ENCODE data around the gene AKNA. TPM values are rescaled to one million over a fixed set of nuclear protein-coding genes. Genes with fewer than 3 reads are reported as not detected.

The AKNA gene
- total RNA-seq, 1 donor from 2014 or later = 11.4 TPM

GRCh38 chr9:114363424-114363823 is 24.4 kb downstream of the AKNA start:
- H2AFZ ChIP-seq (replicated peaks) = no peak overlapping the region
- H3K4me2 ChIP-seq = no peak overlapping the region
- no peaks in the 10 kb centered on the region for H4K20me1 ChIP-seq (ENCODE audit: low read depth)
- H3K4me3 ChIP-seq = no peak overlapping the region
- no peak for DNase-seq (ENCODE audit: low spot score)
- H3K9me3 ChIP-seq (ENCODE audit: low read depth) = no peaks in the 10 kb centered on the region
- no peaks in the 10 kb centered on the region for H3K4me1 ChIP-seq
- peaks cover 19% of the 10 kb centered on the region for H3K36me3 Mint-ChIP-seq
- peaks cover 10% of the 10 kb centered on the region for H3K27me3 Mint-ChIP-seq (ENCODE audit: insufficient read depth, low read depth)
- H3K79me2 ChIP-seq (ENCODE audit: low read depth) = no peaks in the 10 kb centered on the region
- no peaks in the 10 kb centered on the region for H3K36me3 ChIP-seq
- H3K27ac ChIP-seq = no peak overlapping the region
- no peak overlapping the region for H3K4me3 Mint-ChIP-seq
- no peaks in the 10 kb centered on the region for H3K4me1 Mint-ChIP-seq
- no peaks in the 10 kb centered on the region for H3K27me3 ChIP-seq
- no peaks in the 10 kb centered on the region for H3F3A ChIP-seq (ENCODE audit: low read depth)
- H3K9me3 Mint-ChIP-seq = no peaks in the 10 kb centered on the region
- no peak overlapping the region for H3K9ac ChIP-seq
- TF ChIP-seq CTCF (IDR thresholded peaks at IDR 0.05) = no peak
- TF ChIP-seq EZH2phosphoT487 (IDR thresholded peaks at IDR 0.05) = no peak
- no peak for TF ChIP-seq EZH2 (IDR thresholded peaks at IDR 0.05)
- no peak overlapping the region for H3K27ac Mint-ChIP-seq

- Mint-ChIP-seq H3K27ac (no peak overlapping the region), H3K9me3 (no peaks in the 10 kb centered on the region), H3K4me1 (no peaks in the 10 kb centered on the region), H3K4me3 (no peak overlapping the region), H3K27me3 (ENCODE audit: insufficient read depth, low read depth) (peaks cover 12% of the 10 kb centered on the region), H3K36me3 (peaks cover 24% of the 10 kb centered on the region)
- Histone ChIP-seq H3K27ac (no peak overlapping the region), H3K27me3 (no peaks in the 10 kb centered on the region), H2AFZ (replicated peaks) (no peak overlapping the region), H3K79me2 (ENCODE audit: low read depth) (no peaks in the 10 kb centered on the region), H3K4me2 (no peak overlapping the region), H3K36me3 (no peaks in the 10 kb centered on the region), H3F3A (ENCODE audit: low read depth) (no peaks in the 10 kb centered on the region), H3K9ac (no peak overlapping the region), H4K20me1 (ENCODE audit: low read depth) (no peaks in the 10 kb centered on the region), H3K9me3 (ENCODE audit: low read depth) (no peaks in the 10 kb centered on the region), H3K4me3 (no peak overlapping the region), H3K4me1 (no peaks in the 10 kb centered on the region)
- no peak for DNase-seq (ENCODE audit: low spot score)
- TF ChIP-seq EZH2phosphoT487 (IDR thresholded peaks at IDR 0.05) = no peak
- TF ChIP-seq CTCF (IDR thresholded peaks at IDR 0.05) = no peak
- TF ChIP-seq EZH2 (IDR thresholded peaks at IDR 0.05) = no peak
Observed at GRCh38 chr9:114362394-114362793, 25.4 kb downstream of the AKNA start.

GRCh38 chr9:114361542-114361941 is 26.2 kb downstream of the AKNA start:
- Histone ChIP-seq H3K4me3 (no peak overlapping the region), H3K4me1 (no peaks in the 10 kb centered on the region), H3K27ac (no peak overlapping the region), H3K27me3 (no peaks in the 10 kb centered on the region), H3K9me3 (ENCODE audit: low read depth) (no peaks in the 10 kb centered on the region), H3F3A (ENCODE audit: low read depth) (no peaks in the 10 kb centered on the region), H3K4me2 (no peak overlapping the region), H3K9ac (no peak overlapping the region), H3K36me3 (no peaks in the 10 kb centered on the region), H4K20me1 (ENCODE audit: low read depth) (no peaks in the 10 kb centered on the region), H2AFZ (replicated peaks) (no peak overlapping the region), H3K79me2 (ENCODE audit: low read depth) (no peaks in the 10 kb centered on the region)
- Mint-ChIP-seq H3K4me1 (no peaks in the 10 kb centered on the region), H3K36me3 (peaks cover 26% of the 10 kb centered on the region), H3K27me3 (ENCODE audit: insufficient read depth, low read depth) (peaks cover 13% of the 10 kb centered on the region), H3K4me3 (no peak overlapping the region), H3K27ac (no peak overlapping the region), H3K9me3 (no peaks in the 10 kb centered on the region)
- no peak for DNase-seq (ENCODE audit: low spot score)
- TF ChIP-seq EZH2phosphoT487 (IDR thresholded peaks at IDR 0.05) = no peak
- no peak for TF ChIP-seq EZH2 (IDR thresholded peaks at IDR 0.05)
- no peak for TF ChIP-seq CTCF (IDR thresholded peaks at IDR 0.05)
